Measurements from ENCODE around the gene CSRNP2.
"Not testable (repeated sequence)": the region's sequence is repeated elsewhere in the genome, so short reads cannot be mapped to it uniquely, and the experiment has no call there.

CSRNP2 gene

DNA sequence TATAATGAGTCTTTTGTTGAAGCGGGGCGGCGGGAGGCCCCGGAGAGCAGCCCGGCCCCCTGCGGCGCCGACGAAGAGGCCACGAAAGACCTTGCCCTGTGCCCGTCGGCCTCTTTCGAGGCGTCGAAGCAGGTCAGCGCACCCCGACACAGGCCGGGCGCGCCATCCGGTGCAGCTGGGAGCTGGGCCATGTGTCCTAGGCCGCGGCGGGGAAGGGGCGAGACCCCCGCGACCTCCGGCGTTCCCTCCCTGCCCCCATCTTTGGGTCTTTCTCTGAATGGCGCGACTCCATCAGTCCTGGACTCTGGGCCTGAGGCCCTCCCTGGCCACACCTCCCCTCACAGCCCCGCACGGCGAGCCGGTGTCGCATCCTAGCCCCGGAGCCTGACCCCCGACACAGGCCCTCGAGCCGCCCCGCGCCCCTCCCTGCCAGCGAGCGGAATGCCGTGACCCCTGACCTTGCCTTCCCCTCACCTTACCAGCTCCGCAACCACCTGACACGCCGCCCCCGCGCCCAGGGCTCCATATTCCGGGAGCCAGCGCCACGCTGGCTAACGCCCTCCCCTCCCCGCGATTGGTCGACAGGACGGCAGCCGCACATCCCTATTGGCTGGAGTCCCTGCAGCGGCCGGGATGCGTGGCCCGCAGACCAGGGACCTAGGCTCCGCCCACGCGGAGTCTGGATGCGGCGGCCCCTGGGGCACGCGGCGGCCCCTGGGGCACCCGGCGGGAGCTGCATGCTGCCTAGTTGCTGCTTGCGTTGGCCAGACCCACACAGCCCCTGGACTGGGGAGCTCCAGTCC is 57.4 kb downstream of the CSRNP2 start, which contains the start of gene SLC11A2:
Gene SLC11A2, minus strand, starts transcription at position 549 of the 803 bp plus-strand sequence. CDS start 15,656 bp downstream, outside the sequence.
- DNase-seq, result peak; percentile 76

DNA sequence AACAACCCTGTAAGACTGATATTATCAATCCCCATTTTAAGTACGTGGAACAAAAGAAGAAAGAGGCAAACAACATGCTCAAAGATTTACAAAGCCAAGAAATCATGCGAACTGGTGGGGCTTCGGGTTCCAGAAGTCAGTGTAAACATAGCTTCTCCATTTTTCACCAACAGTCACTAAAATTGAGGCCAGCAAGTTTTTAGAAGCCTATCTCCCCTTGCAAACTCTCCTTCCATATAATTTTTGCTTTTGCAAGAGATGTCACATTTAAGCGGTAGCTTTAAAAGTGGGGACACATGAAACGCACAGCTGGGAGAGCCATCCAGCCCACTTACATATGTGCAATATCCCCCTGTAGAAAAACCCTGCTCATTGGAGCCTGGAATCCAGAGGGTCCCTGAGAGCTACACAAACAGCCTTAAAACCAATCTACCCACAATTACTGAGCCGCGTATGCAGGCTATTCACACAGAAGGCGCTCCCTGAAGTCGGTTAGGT is 58.0 kb downstream of the CSRNP2 start:
- no peak for DNase-seq

DNA sequence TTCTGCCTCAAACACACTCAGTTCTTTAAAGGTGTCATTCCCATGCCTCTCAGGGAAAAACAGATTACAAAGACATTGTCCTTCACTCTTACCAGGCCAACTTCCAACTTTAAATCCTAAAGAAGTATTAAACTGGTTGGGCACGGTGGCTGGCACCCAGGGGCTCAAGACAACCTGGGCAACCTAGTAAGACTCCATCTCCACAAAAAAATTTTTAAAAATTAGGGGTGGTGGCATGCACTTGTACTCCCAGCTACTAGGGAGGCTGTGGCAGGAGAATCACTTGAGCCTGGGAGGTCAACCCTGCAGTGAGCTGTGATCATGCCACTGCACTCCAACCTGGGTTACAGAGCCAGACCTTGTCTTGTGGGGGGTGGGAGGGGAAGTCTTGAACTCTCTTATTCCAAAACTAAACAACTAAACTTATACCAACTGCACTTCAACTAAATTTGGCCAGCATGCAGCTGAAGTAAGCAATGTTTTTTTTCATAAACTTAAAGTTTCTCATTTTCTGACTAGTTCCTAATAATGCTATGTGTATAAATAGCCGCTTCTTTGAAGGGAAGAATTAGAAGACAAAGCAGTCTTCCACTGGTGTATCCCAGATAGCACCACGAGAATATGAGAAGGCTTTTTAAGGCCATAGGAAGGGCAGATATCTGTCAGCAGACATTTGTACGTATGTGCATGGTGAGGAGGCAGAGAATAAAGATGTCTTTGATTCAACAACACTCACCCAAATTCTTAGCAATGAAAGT is 59.6 kb downstream of the CSRNP2 start:
- no peak for DNase-seq

DNA sequence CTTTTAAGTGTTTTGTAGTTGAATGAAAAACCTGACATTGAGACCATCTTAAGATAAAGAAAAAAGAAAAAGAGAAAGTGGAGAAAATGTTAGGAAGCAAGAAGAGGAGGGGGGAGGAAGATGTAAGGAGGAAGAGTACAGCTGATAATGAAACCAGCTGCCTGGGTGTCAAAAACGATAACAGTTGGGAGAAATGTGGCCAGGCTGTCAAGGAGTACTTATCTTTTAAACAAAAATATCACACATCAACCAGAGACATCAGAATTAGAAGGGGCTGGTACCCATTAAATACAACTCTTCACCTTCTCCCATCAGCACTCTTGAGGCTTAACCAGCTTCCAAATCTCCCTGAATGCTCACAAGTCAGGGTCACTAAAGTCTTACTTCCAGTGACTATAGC is 61.7 kb downstream of the CSRNP2 start:
- DNase-seq, result no peak

DNA sequence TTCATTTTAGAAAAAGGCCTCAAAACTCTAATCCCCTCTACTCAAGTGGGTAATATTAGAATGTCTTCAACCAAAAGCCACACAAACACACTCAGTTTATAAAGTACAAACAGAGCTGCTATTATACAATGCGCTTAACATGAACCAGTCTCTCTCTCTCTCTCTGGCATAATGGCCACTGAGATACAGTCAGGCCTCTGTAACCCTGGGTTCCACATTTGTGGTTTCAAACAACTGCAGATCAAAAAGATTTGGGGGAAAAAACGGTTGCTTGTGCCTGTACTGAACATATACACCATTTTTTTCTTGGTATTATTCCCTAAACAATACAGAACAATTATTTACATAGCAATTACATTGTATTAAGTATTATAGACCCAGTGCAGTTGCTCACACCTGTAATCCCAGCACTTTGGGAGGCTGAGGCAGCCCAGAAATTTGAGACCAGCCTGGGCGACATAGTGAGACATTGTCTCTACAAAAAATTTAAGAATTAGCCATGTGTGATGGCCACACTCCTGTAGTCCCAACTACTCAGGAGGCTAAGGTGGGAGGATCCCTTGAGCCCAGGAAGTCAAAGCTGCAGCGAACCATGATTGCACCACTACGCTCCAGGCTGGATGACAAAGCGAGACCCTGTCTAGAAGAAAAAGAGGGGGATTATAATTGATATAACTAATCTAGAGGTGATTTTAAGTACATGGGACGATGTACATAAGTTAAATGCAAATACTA is 62.8 kb downstream of the CSRNP2 start:
- no peak for DNase-seq

DNA sequence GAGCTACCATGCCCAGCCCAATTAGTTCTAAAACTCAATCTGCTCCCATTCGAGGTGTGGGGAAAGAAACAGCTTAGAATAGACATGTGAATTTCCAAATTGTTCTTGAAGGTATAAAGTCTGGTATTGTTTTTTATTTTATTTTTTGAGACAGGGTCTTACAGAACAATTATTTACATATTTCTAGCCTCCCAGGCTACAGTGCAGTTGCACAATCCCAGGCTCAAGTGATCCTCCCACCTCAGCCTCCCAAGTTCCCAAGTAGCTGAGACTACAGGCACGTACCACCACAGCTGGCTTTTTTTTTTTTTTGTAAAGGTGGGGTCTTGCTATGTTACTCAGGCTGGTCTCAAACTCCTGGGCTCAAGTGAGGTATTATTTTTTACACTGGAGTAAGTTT is 63.5 kb downstream of the CSRNP2 start:
- no peak for DNase-seq

DNA sequence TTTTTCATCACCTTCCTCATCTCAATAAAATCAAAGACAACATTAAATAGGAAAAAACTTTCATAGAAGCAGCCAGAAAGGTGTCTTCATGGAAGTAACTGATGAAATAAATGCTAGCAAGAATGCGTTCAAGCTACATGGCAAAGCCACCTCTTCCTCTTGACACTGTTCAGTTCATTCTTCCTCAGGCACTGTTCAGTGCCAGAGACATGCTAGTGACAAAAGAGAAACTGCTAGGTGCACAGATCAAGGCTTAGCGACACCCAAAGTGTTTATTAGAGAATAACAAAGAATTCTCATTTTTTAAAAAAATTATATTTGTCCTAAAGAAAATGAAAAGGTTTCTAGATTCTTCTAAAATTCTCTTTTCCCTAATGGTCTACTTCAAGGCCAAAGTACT is 64.4 kb downstream of the CSRNP2 start:
- no peak for DNase-seq

DNA sequence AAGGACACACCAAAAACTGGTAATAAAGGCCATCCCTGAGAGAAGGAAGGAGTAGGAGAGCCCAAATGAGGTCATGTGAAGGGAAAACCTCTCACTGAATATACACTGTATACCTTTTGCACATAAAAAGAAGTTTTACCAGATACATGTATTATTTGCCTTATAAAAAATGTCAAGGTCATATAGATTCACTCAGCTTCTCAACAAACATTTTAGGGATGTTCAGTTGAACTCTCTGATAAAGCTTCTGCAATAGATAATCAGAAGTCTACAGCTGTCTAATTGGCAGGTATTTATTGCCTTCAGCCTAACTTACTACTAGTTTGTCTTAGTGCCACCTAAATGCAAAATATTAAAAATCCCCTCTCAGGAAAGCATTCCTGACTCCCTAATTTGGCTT is 65.9 kb downstream of the CSRNP2 start:
- DNase-seq, result no peak

DNA sequence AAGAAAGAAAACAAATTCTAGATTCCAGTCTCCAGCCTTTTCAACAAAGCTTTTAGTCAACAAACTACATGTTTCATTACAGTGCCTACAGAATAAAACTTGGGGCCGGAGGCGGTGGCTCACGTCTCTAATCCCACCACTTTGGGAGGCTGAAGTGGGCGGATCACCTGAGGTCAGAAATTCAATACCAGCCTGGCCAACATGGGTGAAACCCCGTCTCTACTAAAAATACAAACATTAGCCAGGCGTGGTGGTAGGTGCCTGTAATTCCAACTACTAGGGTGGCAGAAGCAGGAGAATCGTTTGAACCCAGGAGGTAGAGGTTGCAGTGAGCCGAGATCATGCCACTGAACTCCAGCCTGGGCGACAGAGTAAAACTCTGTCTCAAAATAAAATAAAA is 68.9 kb downstream of the CSRNP2 start:
- not testable (repeated sequence) for DNase-seq

DNA sequence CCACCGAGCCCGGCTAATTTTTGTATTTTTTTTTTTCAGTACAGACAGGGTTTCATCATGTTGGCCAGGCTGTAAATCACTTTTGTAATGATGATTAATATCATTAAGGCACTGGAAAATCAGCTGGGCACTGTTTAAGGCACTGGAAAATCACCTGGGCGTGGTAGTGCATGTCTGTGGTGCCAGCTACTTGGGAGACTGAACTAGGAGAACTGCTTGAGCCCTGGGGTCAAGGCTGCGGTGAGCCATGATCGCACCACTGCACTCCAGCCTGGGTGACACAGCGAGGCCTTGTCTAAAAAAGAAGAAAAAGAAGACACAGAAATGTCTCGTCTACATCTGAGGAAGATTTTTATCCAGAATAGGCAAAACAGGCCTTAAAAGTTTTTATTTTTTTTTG is 70.0 kb downstream of the CSRNP2 start:
- no peak for DNase-seq

DNA sequence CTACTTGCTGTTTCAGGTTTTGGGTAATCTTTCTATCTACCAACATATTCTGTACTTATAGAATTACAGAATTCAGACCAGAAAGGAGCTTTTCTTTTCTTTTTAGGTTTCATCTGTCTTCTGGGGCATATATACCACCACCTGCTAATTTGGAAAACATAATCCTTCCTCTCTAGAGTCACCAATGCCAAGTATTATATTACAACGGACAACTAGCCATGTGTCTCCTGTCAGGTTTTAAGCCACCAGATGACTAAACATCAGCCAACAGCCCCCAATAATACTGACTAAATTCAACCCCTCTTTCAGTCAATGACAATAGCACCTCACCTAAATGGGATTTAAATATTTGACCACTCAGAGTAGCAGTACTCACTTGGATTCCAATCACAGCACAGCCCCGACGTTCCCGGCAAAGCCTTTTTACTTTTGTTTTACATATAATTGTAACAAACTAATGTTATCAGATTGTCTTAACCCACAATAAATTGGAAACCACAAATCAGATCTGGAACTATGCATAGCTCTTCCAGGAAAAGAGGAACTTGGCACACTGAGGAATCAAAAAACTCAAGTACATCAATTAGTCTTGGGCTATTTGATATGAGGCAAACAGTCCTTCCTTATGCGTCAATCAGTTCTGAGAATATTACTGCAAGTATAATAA is 70.7 kb downstream of the CSRNP2 start:
- no peak for DNase-seq

DNA sequence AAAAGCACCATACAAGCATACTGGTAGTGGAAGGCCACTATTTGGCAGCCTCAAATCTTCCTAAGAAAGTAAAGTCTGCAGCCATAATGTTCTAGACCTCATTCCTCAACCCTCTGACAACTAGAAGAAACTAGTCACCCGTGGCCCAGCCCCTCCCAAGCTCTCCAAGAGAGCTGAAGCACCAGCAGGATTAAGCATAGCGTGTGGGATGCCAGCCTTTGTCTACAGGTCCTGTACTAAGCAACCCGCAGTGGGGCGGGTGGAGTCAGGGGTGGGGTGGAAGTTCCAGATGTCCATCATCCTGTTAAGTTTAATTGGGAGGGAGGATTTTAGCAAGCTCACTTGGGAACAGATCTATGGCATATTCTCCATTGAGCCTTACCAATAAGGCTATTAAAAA is 71.4 kb downstream of the CSRNP2 start:
- no peak for DNase-seq
